Measurements from ENCODE around the gene ROBO3. TPM values are rescaled to one million over a fixed set of nuclear protein-coding genes. Genes with fewer than 3 reads are reported as not detected.

ROBO3 gene
- total RNA-seq, 1 donor from 2014 or later, result 27.4 TPM

DNA sequence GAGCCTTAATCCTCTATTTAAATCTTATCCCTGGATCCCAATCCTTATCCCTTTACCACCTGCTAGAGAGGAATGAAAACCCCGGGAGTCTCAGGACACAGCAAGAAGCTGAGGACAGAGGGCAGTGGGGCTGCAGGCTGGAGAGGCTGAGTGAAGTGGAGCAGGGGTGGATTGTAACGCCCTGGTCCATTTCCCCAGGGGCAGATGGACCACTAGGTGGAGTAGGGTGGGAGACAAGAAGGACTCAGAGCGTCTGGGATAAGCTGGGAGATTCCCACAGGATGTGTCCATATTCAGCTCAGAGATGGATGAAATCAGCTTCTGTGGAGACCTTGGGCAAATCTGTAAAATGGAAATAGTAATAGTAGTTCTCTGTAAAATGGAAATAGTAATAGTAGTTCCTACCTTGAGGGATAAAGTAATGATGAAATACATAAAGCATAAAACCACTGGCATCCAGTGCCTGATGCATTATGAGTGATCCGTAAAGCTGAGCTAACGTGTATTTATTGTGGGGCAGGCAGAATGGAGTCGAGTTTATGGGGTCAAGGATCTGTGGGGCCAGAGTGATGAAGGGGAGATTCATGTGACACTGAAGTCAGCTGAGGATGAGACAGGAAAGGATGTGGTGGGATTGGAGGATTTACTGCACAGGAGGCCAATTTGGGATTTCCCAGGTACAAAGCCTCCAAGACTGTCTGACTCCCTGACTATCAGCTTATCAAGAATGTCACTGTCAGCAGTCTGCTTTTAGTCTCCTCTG is 34.3 kb downstream of the ROBO3 start:
- H3K4me1 Mint-ChIP-seq (ENCODE audit: unreplicated experiment), result peaks cover 13% of the 10 kb centered on the region
- H3K27me3 Mint-ChIP-seq, result peaks cover 58% of the 10 kb centered on the region
- H3K4me3 Mint-ChIP-seq, result no peak overlapping the region
- H3K9me3 Mint-ChIP-seq, result no peaks in the 10 kb centered on the region
- H3K36me3 Mint-ChIP-seq, result no peaks in the 10 kb centered on the region
- no peak for TF ChIP-seq CTCF (conservative IDR thresholded peaks at IDR 0.05)
- no peak overlapping the region for H3K27ac Mint-ChIP-seq
- DNase-seq (ENCODE audit: extremely low spot score, unreplicated experiment), result peak; percentile 53

- Mint-ChIP-seq H3K9me3 (no peaks in the 10 kb centered on the region), H3K36me3 (no peaks in the 10 kb centered on the region), H3K4me1 (ENCODE audit: unreplicated experiment) (peaks cover 13% of the 10 kb centered on the region), H3K4me3 (no peak overlapping the region), H3K27me3 (peaks cover 59% of the 10 kb centered on the region), H3K27ac (no peak overlapping the region)
- no peak for TF ChIP-seq CTCF (conservative IDR thresholded peaks at IDR 0.05)
- DNase-seq (ENCODE audit: extremely low spot score, unreplicated experiment), result peak; percentile 44
Observed at GRCh38 chr11:124900464-124900863, 35.2 kb downstream of the ROBO3 start.

- TF ChIP-seq CTCF (conservative IDR thresholded peaks at IDR 0.05), result no peak
- H3K27ac Mint-ChIP-seq, result no peak overlapping the region
- peaks cover 8% of the 10 kb centered on the region for H3K4me1 Mint-ChIP-seq (ENCODE audit: unreplicated experiment)
- no peak for DNase-seq (ENCODE audit: extremely low spot score, unreplicated experiment)
- H3K27me3 Mint-ChIP-seq, result peaks cover 63% of the 10 kb centered on the region
- H3K36me3 Mint-ChIP-seq, result no peaks in the 10 kb centered on the region
- no peak overlapping the region for H3K4me3 Mint-ChIP-seq
- no peaks in the 10 kb centered on the region for H3K9me3 Mint-ChIP-seq
Observed at GRCh38 chr11:124902616-124903015, 37.4 kb downstream of the ROBO3 start.

DNA sequence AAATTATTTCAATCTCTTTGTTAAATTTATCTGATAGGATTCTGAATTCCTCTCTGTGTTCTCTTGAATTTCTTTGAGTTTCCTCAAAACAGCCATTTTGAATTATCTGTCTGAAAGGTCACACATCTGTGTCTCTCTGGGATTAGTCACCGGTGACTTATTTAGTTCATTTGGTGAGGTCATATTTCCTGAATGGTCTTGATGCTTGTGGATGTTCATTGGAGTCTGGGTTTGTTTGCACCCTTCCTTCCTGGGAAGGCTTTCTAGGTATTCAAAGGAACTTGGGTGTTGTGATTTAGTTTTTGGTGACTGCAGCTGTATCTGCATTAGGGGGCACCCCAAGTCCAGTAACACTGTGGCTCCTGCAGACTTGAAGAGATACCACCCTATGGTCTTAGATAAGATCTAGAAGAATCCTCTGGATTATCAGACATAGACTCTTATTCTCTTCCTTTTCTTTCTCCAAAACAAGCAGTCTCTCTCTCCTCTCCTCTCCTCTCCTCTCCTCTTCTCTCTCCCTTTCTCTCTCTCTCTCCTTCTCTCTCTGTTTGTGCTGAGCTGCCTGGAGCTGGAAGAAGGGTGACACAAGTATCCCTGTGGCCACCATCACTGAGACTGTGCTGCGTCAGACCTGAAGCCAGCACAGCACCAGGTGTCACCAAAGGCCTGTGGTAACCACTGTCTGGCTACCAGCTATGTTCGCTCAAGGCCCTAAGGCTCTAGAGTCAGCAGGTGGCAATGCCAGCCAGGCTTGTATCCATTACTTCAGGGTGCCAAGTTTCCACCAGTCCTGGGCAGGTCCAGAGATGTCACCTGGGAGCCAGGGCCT is 50.5 kb downstream of the ROBO3 start:
- no peak for TF ChIP-seq CTCF (conservative IDR thresholded peaks at IDR 0.05)
- no peaks in the 10 kb centered on the region for H3K4me1 Mint-ChIP-seq (ENCODE audit: unreplicated experiment)
- no peak overlapping the region for H3K27ac Mint-ChIP-seq
- H3K27me3 Mint-ChIP-seq, result peaks cover 46% of the 10 kb centered on the region
- H3K9me3 Mint-ChIP-seq, result peaks cover 6% of the 10 kb centered on the region
- no peaks in the 10 kb centered on the region for H3K36me3 Mint-ChIP-seq
- no peak overlapping the region for H3K4me3 Mint-ChIP-seq
- DNase-seq (ENCODE audit: extremely low spot score, unreplicated experiment), result no peak

GRCh38 chr11:124916370-124916710 is 51.1 kb downstream of the ROBO3 start:
- H3K27me3 Mint-ChIP-seq, result peaks cover 48% of the 10 kb centered on the region
- H3K27ac Mint-ChIP-seq, result no peak overlapping the region
- H3K4me3 Mint-ChIP-seq, result no peak overlapping the region
- H3K36me3 Mint-ChIP-seq, result no peaks in the 10 kb centered on the region
- no peak for DNase-seq (ENCODE audit: extremely low spot score, unreplicated experiment)
- no peaks in the 10 kb centered on the region for H3K4me1 Mint-ChIP-seq (ENCODE audit: unreplicated experiment)
- H3K9me3 Mint-ChIP-seq, result peaks cover 6% of the 10 kb centered on the region
- TF ChIP-seq CTCF (conservative IDR thresholded peaks at IDR 0.05), result no peak

Measured in type B pancreatic cell (in vitro differentiated cells).